ENCODE measurements around the gene FAM170B. TPM values are rescaled to one million over a fixed set of nuclear protein-coding genes. Genes with fewer than 3 reads are reported as not detected.

The FAM170B gene
- total and polyA plus RNA-seq, 2 experiments from 2014 or later, result not detected

- H4K20me1 ChIP-seq (replicated peaks; ENCODE audit: insufficient read depth), result no peaks in the 10 kb centered on the region
- TF ChIP-seq, protein P1, sequence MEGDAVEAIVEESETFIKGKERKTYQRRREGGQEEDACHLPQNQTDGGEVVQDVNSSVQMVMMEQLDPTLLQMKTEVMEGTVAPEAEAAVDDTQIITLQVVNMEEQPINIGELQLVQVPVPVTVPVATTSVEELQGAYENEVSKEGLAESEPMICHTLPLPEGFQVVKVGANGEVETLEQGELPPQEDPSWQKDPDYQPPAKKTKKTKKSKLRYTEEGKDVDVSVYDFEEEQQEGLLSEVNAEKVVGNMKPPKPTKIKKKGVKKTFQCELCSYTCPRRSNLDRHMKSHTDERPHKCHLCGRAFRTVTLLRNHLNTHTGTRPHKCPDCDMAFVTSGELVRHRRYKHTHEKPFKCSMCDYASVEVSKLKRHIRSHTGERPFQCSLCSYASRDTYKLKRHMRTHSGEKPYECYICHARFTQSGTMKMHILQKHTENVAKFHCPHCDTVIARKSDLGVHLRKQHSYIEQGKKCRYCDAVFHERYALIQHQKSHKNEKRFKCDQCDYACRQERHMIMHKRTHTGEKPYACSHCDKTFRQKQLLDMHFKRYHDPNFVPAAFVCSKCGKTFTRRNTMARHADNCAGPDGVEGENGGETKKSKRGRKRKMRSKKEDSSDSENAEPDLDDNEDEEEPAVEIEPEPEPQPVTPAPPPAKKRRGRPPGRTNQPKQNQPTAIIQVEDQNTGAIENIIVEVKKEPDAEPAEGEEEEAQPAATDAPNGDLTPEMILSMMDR (conservative IDR thresholded peaks at IDR 0.05; ENCODE audit: low read depth in 2 of 2), result no peak
- no peak overlapping the region for H3K4me3 ChIP-seq
- H3K9me3 Mint-ChIP-seq, result no peaks in the 10 kb centered on the region
- no peaks in the 10 kb centered on the region for H3K9me2 ChIP-seq (ENCODE audit: insufficient read depth)
- no peak overlapping the region for H3K27ac Mint-ChIP-seq
- ATAC-seq (no peak), DNase-seq (ENCODE audit: low spot score) (no peak)
- H3K79me2 ChIP-seq (replicated peaks; ENCODE audit: insufficient read depth), result no peaks in the 10 kb centered on the region
- H3K36me3 ChIP-seq (ENCODE audit: insufficient read depth), result no peaks in the 10 kb centered on the region
- no peak overlapping the region for H3K27ac ChIP-seq (ENCODE audit: low read depth)
- peaks cover 1% of the 10 kb centered on the region for H3K27me3 Mint-ChIP-seq (ENCODE audit: insufficient read depth, low read depth, poor library complexity)
- peaks cover 6% of the 10 kb centered on the region for H3K4me1 Mint-ChIP-seq
- H3K4me1 ChIP-seq (ENCODE audit: insufficient read depth), result no peaks in the 10 kb centered on the region
- H3F3A ChIP-seq (replicated peaks; ENCODE audit: low read depth), result no peaks in the 10 kb centered on the region
- H3K4me3 Mint-ChIP-seq, result no peak overlapping the region
- no peak overlapping the region for H3K4me2 ChIP-seq
- H2AFZ ChIP-seq, result no peak overlapping the region
- no peaks in the 10 kb centered on the region for H3K27me3 ChIP-seq (ENCODE audit: insufficient read depth)
- H3K36me3 Mint-ChIP-seq (ENCODE audit: low read depth), result no peaks in the 10 kb centered on the region
Observed at GRCh38 chr10:49172061-49172776, 38.4 kb upstream of the FAM170B start.

DNA sequence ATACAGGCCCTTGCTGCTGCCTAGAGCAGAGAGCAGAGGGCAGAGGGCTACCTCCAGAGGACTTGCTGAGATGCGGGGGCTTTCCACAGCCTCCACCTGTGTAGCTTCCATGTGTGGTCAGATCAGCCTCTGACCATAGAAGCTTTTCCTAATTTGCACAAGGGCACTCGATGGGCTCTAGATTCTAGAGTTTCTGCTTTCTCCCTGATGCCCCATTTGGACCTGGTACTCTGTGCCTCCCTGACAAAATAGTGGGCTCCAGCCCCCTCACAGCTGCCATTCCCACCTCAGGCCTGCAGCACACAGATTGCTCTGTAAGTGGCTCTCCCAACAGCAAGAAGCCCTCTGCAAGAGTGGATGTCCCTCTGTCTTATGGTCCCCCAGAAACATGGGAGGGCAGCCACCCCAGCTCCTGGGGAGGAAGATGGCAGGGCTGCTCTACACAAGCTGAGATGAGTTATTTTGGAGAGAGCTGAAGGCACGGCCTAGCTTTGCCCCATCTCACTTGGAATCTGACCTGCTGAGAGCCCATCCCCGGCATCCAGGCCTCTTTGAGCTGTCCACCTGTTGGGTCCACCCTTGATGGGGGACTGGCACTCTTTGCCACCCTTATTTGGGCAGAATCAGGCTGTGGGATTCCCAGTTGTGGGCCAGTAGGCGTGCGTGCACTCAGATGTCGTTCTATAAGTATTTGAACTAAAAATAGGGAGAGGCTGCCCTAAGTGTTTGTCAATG is 37.7 kb upstream of the FAM170B start:
- no peak for DNase-seq (ENCODE audit: low spot score)
- H2AFZ ChIP-seq, result no peak overlapping the region
- no peaks in the 10 kb centered on the region for H3K79me2 ChIP-seq (replicated peaks; ENCODE audit: insufficient read depth)
- H3K27me3 ChIP-seq (ENCODE audit: insufficient read depth), result no peaks in the 10 kb centered on the region
- Mint-ChIP-seq H3K4me3 (no peak overlapping the region), H3K9me3 (no peaks in the 10 kb centered on the region), H3K27ac (no peak overlapping the region), H3K27me3 (ENCODE audit: insufficient read depth, low read depth, poor library complexity) (peaks cover 1% of the 10 kb centered on the region), H3K36me3 (ENCODE audit: low read depth) (no peaks in the 10 kb centered on the region), H3K4me1 (peaks cover 6% of the 10 kb centered on the region)
- H3K9me2 ChIP-seq (ENCODE audit: insufficient read depth), result no peaks in the 10 kb centered on the region
- H3K4me3 ChIP-seq, result no peak overlapping the region
- H3K4me1 ChIP-seq (ENCODE audit: insufficient read depth), result no peaks in the 10 kb centered on the region
- H4K20me1 ChIP-seq (replicated peaks; ENCODE audit: insufficient read depth), result no peaks in the 10 kb centered on the region
- no peak for ATAC-seq
- no peaks in the 10 kb centered on the region for H3K36me3 ChIP-seq (ENCODE audit: insufficient read depth)
- no peak overlapping the region for H3K27ac ChIP-seq (ENCODE audit: low read depth)
- H3F3A ChIP-seq (replicated peaks; ENCODE audit: low read depth), result no peaks in the 10 kb centered on the region
- H3K4me2 ChIP-seq, result no peak overlapping the region
- no peak for TF ChIP-seq REST (IDR thresholded peaks at IDR 0.05; ENCODE audit: unreplicated experiment)
- TF ChIP-seq JUNB (IDR thresholded peaks at IDR 0.05; ENCODE audit: unreplicated experiment), result no peak
- TF ChIP-seq EZH2 (IDR thresholded peaks at IDR 0.05; ENCODE audit: low read depth, unreplicated experiment), result no peak
- TF ChIP-seq EZH2phosphoT487 (IDR thresholded peaks at IDR 0.05; ENCODE audit: unreplicated experiment), result no peak
